GM21576 (cell line): ENCODE data around the gene ADGRF5.
"Not testable (repeated sequence)": the region's sequence is repeated elsewhere in the genome, so short reads cannot be mapped to it uniquely, and the experiment has no call there.

Source experiments
- ATAC-seq: cut with Tn5 transposase; IDR thresholded peaks from one replicate; pipeline ENCODE4 v1.9.1; 2021; ENCODE audit warnings: mild to moderate bottlenecking, moderate library complexity; ENCODE audit not compliant: unreplicated experiment

The ADGRF5 gene

GRCh38 chr6:46834257-46834916 is 87.4 kb downstream of the ADGRF5 start:
- not testable (repeated sequence) for ATAC-seq

DNA sequence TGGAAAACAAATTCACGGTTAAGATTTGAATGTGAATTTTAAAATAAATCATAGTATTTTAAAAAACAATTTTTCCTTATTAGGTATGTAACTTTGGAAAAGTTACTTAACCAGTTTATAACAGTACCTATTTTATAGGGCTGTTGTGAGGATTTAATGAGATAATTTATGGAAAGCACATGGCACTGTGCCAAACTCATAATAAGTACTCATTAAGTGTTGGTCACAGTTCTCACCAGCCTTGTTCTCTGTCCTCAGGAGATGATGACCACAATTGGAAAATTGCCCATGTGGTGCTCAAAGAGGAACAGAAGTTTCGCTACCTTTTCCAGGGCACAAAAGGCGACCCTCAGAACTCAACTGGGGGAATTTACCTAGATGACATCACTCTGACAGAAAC is 88.9 kb downstream of the ADGRF5 start:
- no peak for ATAC-seq

GRCh38 chr6:46828939-46829338 is 92.8 kb downstream of the ADGRF5 start:
- ATAC-seq, result no peak

- ATAC-seq, result no peak
Measured at GRCh38 chr6:46821458-46821881, 100.3 kb downstream of the ADGRF5 start.

- no peak for ATAC-seq
Measured at GRCh38 chr6:46819561-46819960, 102.2 kb downstream of the ADGRF5 start.

DNA sequence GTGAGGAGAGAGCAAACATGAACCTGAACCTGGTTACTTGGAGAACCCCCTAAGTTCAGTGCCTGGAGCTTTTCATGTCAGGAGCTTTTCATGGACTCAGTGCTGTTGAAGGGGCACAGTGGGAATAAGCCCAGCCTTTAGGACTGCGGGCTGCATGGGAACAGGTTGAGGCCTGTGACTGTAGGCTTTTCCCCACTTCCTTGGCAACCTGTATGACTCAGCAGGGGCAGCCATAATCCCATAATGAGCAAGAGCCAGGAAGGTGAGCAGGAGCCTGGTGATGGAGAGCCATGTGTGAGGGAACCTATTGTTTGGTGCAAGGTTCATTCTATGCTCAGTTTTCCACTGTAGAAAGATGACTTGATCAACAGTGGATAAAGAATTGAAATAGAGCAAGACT is 105.1 kb downstream of the ADGRF5 start:
- no peak for ATAC-seq

DNA sequence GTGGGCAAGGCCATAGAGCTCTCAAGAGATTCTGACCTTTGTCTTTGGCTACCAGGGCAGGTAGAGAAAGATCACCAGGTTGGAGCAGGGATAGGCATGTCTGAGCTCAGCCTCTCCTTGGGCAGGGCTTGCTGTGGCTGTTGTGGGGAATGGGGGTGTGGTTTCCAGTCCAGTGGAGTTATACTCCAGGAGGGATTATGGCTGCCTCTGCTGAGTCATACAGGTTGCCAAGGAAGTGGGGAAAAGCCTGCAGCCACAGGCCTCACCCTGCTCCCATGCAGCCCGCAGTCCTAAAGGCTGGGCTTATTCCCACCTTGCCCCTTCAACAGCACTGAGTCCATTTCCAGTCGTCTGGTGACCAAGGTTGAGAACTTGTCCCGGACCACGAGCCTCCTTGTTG is 106.6 kb downstream of the ADGRF5 start:
- no peak for ATAC-seq

DNA sequence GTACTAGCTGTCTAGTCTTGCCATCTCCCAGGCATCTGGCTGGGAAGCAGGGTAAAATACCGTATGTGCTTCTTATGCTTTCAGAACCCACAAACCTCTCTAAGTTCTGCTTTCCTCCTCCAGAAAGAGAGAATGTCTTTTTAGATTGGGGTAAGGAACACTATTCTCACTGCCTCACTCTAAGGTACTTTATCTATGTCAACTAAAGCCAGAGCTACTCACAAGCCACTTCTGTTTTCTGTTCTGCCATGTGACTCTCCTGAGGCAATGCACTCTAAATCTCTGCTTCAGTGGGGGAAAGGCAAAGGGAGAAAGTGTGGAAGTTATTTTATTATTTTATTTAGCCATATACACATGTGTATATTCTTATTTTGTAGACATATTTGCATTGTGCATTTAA is 112.9 kb downstream of the ADGRF5 start:
- no peak for ATAC-seq
